IMR-90 (cell line): Measurements from ENCODE around the gene NPHP4. TPM values are rescaled to one million over a fixed set of nuclear protein-coding genes. Genes with fewer than 3 reads are reported as not detected.

Source experiments
- ATAC-seq: fragments of 200-7000 bp; cut with Tn5 transposase; 2 replicates; pipeline ENCODE4 v1.9.1; 2020; ENCODE audit warnings: low read depth, mild to moderate bottlenecking, moderate library complexity
- BruUV-seq: library from RNA; stranded (reverse); fragments of 400-500 nt; replicated peaks from 2 replicates; lab custom pipeline; 2021; lab: Mats Ljungman, UMichigan
- CTCF ChIA-PET: fragments of 300-600 bp; formaldehyde crosslinking; extraction: SDS; loops from one replicate; lab custom pipeline; 2021; ENCODE audit warnings: antibody characterized with exemption; lab: Yijun Ruan, JAX
- POLR2A ChIA-PET: fragments of 300-600 bp; sonication (Branson Sonifier 250); formaldehyde crosslinking; loops from one replicate; lab custom pipeline; 2022; ENCODE audit warnings: antibody characterized with exemption; ENCODE audit not compliant: unreplicated experiment; lab: Charles Lee
- DNase-seq: peaks from one replicate; pipeline ENCODE4 v3.0.0; 2013
- H2AFZ ChIP-seq: replicated peaks from 2 replicates; pipeline ENCODE3; 2013; ENCODE audit warnings: low read length, mild to moderate bottlenecking; ENCODE audit not compliant: poor library complexity
- H2AK5ac ChIP-seq: 2 replicates; pipeline ENCODE4 v1.6.1; 2013; ENCODE audit warnings: low read depth, low read length, inconsistent platforms
- H2AK9ac ChIP-seq: replicated peaks from 2 replicates; pipeline ENCODE3; 2013; ENCODE audit warnings: mild to moderate bottlenecking, low read depth, low read length, moderate library complexity; ENCODE audit not compliant: poor library complexity
- H2BK120ac ChIP-seq: 2 replicates; pipeline ENCODE4 v1.6.1; 2013; ENCODE audit warnings: low read depth, low read length, inconsistent platforms
- H2BK15ac ChIP-seq: 3 replicates; pipeline ENCODE4 v1.6.1; 2013; ENCODE audit warnings: low read depth, low read length, inconsistent platforms
- H2BK20ac ChIP-seq: 2 replicates; pipeline ENCODE4 v1.6.1; 2013; ENCODE audit warnings: low read depth, mild to moderate bottlenecking, inconsistent platforms, low read length, moderate library complexity
- H2BK5ac ChIP-seq: 2 replicates; pipeline ENCODE4 v1.6.1; 2013; ENCODE audit warnings: mild to moderate bottlenecking, low read depth, low read length, inconsistent platforms; ENCODE audit not compliant: poor library complexity, severe bottlenecking
- H3K14ac ChIP-seq: replicated peaks from 2 replicates; pipeline ENCODE4 v1.6.1; 2013; ENCODE audit warnings: low read depth, low read length, inconsistent platforms
- H3K18ac ChIP-seq: 2 replicates; pipeline ENCODE4 v1.6.1; 2013; ENCODE audit warnings: low read depth, low read length, control low read depth
- H3K23ac ChIP-seq: 2 replicates; pipeline ENCODE4 v1.6.1; 2013; ENCODE audit warnings: low read depth, low read length, inconsistent platforms
- H3K27ac ChIP-seq: 2 replicates; pipeline ENCODE4 v1.5.1; 2013; ENCODE audit warnings: mild to moderate bottlenecking, control low read depth, low read length; ENCODE audit not compliant: insufficient read depth
- H3K27me3 ChIP-seq: 2 replicates; pipeline ENCODE4 v1.6.1; 2013; ENCODE audit warnings: low read length; ENCODE audit not compliant: control insufficient read depth, insufficient read depth
- H3K36me3 ChIP-seq: 2 replicates; pipeline ENCODE4 v1.6.1; 2013; ENCODE audit warnings: low read length, mixed read lengths; ENCODE audit not compliant: control insufficient read depth, insufficient read depth
- H3K4ac ChIP-seq: 2 replicates; pipeline ENCODE4 v1.6.1; 2013; ENCODE audit warnings: low read depth, low read length, inconsistent platforms
- H3K4me1 ChIP-seq: 2 replicates; pipeline ENCODE4 v1.6.1; 2013; ENCODE audit warnings: low read length, mixed read lengths; ENCODE audit not compliant: control insufficient read depth, insufficient read depth
- H3K4me2 ChIP-seq: 2 replicates; pipeline ENCODE4 v1.6.1; 2013; ENCODE audit warnings: low read depth, mild to moderate bottlenecking, control low read depth, low read length, moderate library complexity
- H3K4me3 ChIP-seq: 2 replicates; pipeline ENCODE4 v1.5.1; 2013; ENCODE audit warnings: low read depth, mild to moderate bottlenecking, control low read depth, low read length, moderate library complexity; ENCODE audit not compliant: insufficient read depth
- H3K56ac ChIP-seq: 2 replicates; pipeline ENCODE4 v1.6.1; 2013; ENCODE audit warnings: low read length, inconsistent platforms; ENCODE audit not compliant: insufficient read depth; ENCODE audit errors: extremely low read depth
- H3K79me1 ChIP-seq, 2 experiments: 2 replicates each; pipeline ENCODE4 v1.6.1; 2013; ENCODE audit warnings: low read length in 2 of 2, inconsistent platforms in 1 of 2, low read depth in 1 of 2
- H3K9ac ChIP-seq: 2 replicates; pipeline ENCODE4 v1.6.1; 2013; ENCODE audit warnings: low read depth, low read length, control low read depth
- H3K9me1 ChIP-seq: 2 replicates; pipeline ENCODE4 v1.6.1; 2013; ENCODE audit warnings: low read length, inconsistent platforms; ENCODE audit not compliant: insufficient read depth
- H3K9me3 ChIP-seq: 2 replicates; pipeline ENCODE4 v1.6.1; 2013; ENCODE audit warnings: low read length; ENCODE audit not compliant: control insufficient read depth, insufficient read depth
- H4K20me1 ChIP-seq: 2 replicates; pipeline ENCODE4 v1.6.1; 2013; ENCODE audit warnings: low read length, inconsistent platforms; ENCODE audit not compliant: insufficient read depth
- H4K5ac ChIP-seq: 2 replicates; pipeline ENCODE4 v1.6.1; 2013; ENCODE audit warnings: mild to moderate bottlenecking, low read depth, low read length, control low read depth
- H4K8ac ChIP-seq, 2 experiments: 2 replicates each; pipeline ENCODE4 v1.6.1; 2013; ENCODE audit warnings: low read depth in 2 of 2, low read length in 2 of 2, control low read depth in 1 of 2, inconsistent platforms in 1 of 2
- H4K91ac ChIP-seq: 2 replicates; pipeline ENCODE4 v1.6.1; 2013; ENCODE audit warnings: low read depth, low read length, inconsistent platforms; ENCODE audit not compliant: insufficient read depth
- BHLHE40 ChIP-seq: fragments of 150-350 bp; IDR thresholded peaks from 2 replicates; pipeline ENCODE4 v1.6.1; 2016; ENCODE audit warnings: mild to moderate bottlenecking, low read depth, low read length
- CEBPB ChIP-seq: IDR thresholded peaks from 2 replicates; pipeline ENCODE4 v1.6.1; 2012; ENCODE audit warnings: low read depth, low read length, improper control_type of control experiment
- CHD1 ChIP-seq: IDR thresholded peaks from 2 replicates; pipeline ENCODE4 v1.6.1; 2012; ENCODE audit warnings: low read depth, low read length, improper control_type of control experiment
- FOS ChIP-seq: fragments of 150-350 bp; IDR thresholded peaks from 2 replicates; pipeline ENCODE4 v1.6.1; 2016; ENCODE audit warnings: low read depth, low read length
- MAFK ChIP-seq: IDR thresholded peaks from 2 replicates; pipeline ENCODE4 v1.6.1; 2012; ENCODE audit warnings: low read depth, low read length, improper control_type of control experiment
- MAZ ChIP-seq: IDR thresholded peaks from 2 replicates; pipeline ENCODE4 v1.6.1; 2012; ENCODE audit warnings: low read depth, mild to moderate bottlenecking, low read length, improper control_type of control experiment, moderate library complexity, borderline replicate concordance
- MXI1 ChIP-seq: IDR thresholded peaks from 2 replicates; pipeline ENCODE4 v1.6.1; 2012; ENCODE audit warnings: low read depth, mild to moderate bottlenecking, low read length, moderate library complexity, borderline replicate concordance
- POLR2A ChIP-seq: IDR thresholded peaks from 2 replicates; pipeline ENCODE4 v1.6.1; 2012; ENCODE audit warnings: mild to moderate bottlenecking, low read depth, low read length
- RAD21 ChIP-seq: IDR thresholded peaks from 2 replicates; pipeline ENCODE4 v1.6.1; 2012; ENCODE audit warnings: low read length, improper control_type of control experiment
- RCOR1 ChIP-seq: IDR thresholded peaks from 2 replicates; pipeline ENCODE4 v1.6.1; 2012; ENCODE audit warnings: mild to moderate bottlenecking, low read length, improper control_type of control experiment; ENCODE audit not compliant: insufficient replicate concordance
- RFX5 ChIP-seq: IDR thresholded peaks from 2 replicates; pipeline ENCODE4 v1.8.0; 2012; ENCODE audit warnings: low read depth, mild to moderate bottlenecking, low read length, moderate library complexity
- SMC3 ChIP-seq: fragments of 150-350 bp; IDR thresholded peaks from 2 replicates; pipeline ENCODE4 v1.6.1; 2016; ENCODE audit warnings: low read depth, mild to moderate bottlenecking, antibody characterized with exemption, low read length, moderate library complexity
- WGBS, 2 experiments: methylation state at CpG; one replicate each; pipeline versions ENCODE4 v1.1.5 to v1.1.7; 2013; ENCODE audit warnings: missing lambda C conversion rate in 2 of 2; ENCODE audit not compliant: insufficient read length in 1 of 2; ENCODE audit errors: extremely low coverage in 2 of 2; 5-methylcytosine and 5-hydroxymethylcytosine counted together
- dilution Hi-C: fragments of 300-500 bp; cut with HindIII; formaldehyde crosslinking; loops from one replicate; pipeline ENCODE4 v1.14.3; 2018; ENCODE audit warnings: low sequenced_read_pairs; ENCODE audit not compliant: unreplicated experiment
- in situ Hi-C: fragments of 300-500 bp; cut with MboI; formaldehyde crosslinking; loops from 3 replicates; pipeline ENCODE4 v1.14.3; 2019; ENCODE audit warnings: low sequenced_read_pairs, inconsistent platforms, mixed read lengths
- intact Hi-C: fragments of 100-400 bp; cut with micrococcal nuclease; formaldehyde crosslinking; loops from 2 replicates; pipeline ENCODE4 v1.10.0; 2022
- polyA plus RNA-seq, 3 experiments: library from polyadenylated mRNA; depleted of rRNA; stranded (reverse); fragments of >200 nt; gene quantifications; 2 replicates each; pipeline ENCODE4 v1.2.3, GENCODE V29; 2012; ENCODE audit warnings: low replicate concordance in 1 of 3
- total RNA-seq: library from RNA; depleted of rRNA; stranded (reverse); fragments of >200 nt; gene quantifications from 2 replicates; pipeline ENCODE4 v1.2.3, GENCODE V29; 2012
- TF ChIP-seq, protein P1 (sequence below): conservative IDR thresholded peaks from 2 replicates; pipeline ENCODE4 v1.5.1; 2012; ENCODE audit warnings: mild to moderate bottlenecking, low read depth, low read length, improper control_type of control experiment
- TF ChIP-seq, protein P2 (sequence below): fragments of 150-350 bp; IDR thresholded peaks from 2 replicates; pipeline ENCODE4 v1.6.1; 2017; ENCODE audit warnings: mild to moderate bottlenecking, antibody characterized with exemption, low read length, low read depth
- TF ChIP-seq, protein P3 (sequence below): fragments of 150-350 bp; IDR thresholded peaks from 2 replicates; pipeline ENCODE4 v1.6.1; 2016; ENCODE audit warnings: low read depth, mild to moderate bottlenecking, low read length, moderate library complexity, borderline replicate concordance

Gene NPHP4
- total and polyA plus RNA-seq, 2 of the 4 experiments (the other 2 are of a cell fraction), result 2.0 to 5.5 TPM

DNA sequence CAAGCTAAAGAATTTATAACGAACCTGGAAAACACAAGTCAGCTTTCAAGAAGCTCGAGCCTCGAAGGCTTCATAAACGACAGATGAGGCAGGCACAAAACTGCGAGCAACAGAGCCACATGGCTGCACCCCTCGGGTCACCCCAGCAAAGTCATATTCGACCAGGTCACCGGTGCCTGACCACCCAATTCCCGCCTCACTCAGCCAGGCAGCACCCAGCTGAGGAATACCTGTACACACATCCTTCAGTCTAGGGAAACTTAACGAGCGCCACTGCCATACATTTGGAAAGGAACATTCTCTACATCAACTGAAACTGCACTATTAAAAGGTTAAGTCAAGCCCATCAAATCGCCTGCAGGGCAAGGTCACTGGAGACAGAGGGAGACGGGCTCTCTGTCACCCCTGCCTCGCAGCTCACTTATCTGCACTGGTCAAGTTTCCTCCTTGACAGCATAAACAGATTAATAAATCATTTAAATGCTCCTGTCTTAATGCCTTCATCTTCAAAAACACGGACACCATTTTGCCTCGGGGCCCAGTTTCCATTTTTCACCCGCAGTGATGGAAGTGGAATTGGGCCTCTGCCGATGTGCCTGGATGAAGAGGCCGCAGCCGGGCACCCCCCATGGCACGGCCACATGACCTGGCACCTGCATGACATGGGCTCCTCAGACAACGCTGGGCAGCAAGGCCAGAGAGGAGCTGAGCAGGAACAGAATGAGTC lies 20.6 kb downstream of the NPHP4 start:
- 74% methylated on average over 12 of the region's 22 CpGs; no CpG with 5 or more reads in 1 of the 2 experiments for WGBS, 2 experiments
- H2AK9ac ChIP-seq, result no peak overlapping the region
- H2BK20ac ChIP-seq, result no peak overlapping the region
- H3K36me3 ChIP-seq, result peaks cover 4% of the 10 kb centered on the region
- intact Hi-C loops, result no loop called here
- H2AK5ac ChIP-seq, result no peak overlapping the region
- ChIA-PET POLR2A (interaction anchor here (0.5 kb wide), 1 partner anchor 81 kb away, joined by 3 read pairs; no protein-coding TSS in a partner anchor), CTCF (no interaction called here)
- H4K20me1 ChIP-seq, result no peaks in the 10 kb centered on the region
- H3K4ac ChIP-seq, result no peak overlapping the region
- H3K9me3 ChIP-seq, result no peaks in the 10 kb centered on the region
- no peak overlapping the region for H2BK15ac ChIP-seq
- no peak overlapping the region for H4K91ac ChIP-seq
- H3K4me2 ChIP-seq, result no peak overlapping the region
- H3K14ac ChIP-seq, result no peak overlapping the region
- no TSS peak for BruUV-seq
- no peak overlapping the region for H3K56ac ChIP-seq
- H4K8ac ChIP-seq, result no peak overlapping the region
- H3K9ac ChIP-seq, result no peak overlapping the region
- no peak overlapping the region for H3K27ac ChIP-seq
- peak overlapping the region; percentile 3 for H2AFZ ChIP-seq
- H3K4me1 ChIP-seq, result no peaks in the 10 kb centered on the region
- ATAC-seq (no peak), DNase-seq (no peak)
- H3K27me3 ChIP-seq, result no peaks in the 10 kb centered on the region
- in situ Hi-C loops, result loop anchor here (25.0 kb wide), 1 partner anchor 1309 kb away; the partner anchor contains the start of gene AJAP1
- no peak overlapping the region for H2BK120ac ChIP-seq
- no peaks in the 10 kb centered on the region; a peak in 1 of 4 replicates for H3K79me1 ChIP-seq
- H3K4me3 ChIP-seq, result no peak overlapping the region
- H3K23ac ChIP-seq, result no peak overlapping the region
- H4K5ac ChIP-seq, result no peak overlapping the region
- no peak overlapping the region for H3K18ac ChIP-seq
- H2BK5ac ChIP-seq, result no peak overlapping the region
- no peaks in the 10 kb centered on the region; the same call in 1 of the 2 replicates for H3K9me1 ChIP-seq
- dilution Hi-C loops, result no loop called here
- TF ChIP-seq FOS (no peak), MAZ (no peak), RAD21 (no peak), MAFK (no peak), POLR2A (no peak), RFX5 (no peak), CHD1 (no peak), CEBPB (no peak), SMC3 (no peak), BHLHE40 (no peak), RCOR1 (no peak), MXI1 (no peak)
- TF ChIP-seq, protein P1, sequence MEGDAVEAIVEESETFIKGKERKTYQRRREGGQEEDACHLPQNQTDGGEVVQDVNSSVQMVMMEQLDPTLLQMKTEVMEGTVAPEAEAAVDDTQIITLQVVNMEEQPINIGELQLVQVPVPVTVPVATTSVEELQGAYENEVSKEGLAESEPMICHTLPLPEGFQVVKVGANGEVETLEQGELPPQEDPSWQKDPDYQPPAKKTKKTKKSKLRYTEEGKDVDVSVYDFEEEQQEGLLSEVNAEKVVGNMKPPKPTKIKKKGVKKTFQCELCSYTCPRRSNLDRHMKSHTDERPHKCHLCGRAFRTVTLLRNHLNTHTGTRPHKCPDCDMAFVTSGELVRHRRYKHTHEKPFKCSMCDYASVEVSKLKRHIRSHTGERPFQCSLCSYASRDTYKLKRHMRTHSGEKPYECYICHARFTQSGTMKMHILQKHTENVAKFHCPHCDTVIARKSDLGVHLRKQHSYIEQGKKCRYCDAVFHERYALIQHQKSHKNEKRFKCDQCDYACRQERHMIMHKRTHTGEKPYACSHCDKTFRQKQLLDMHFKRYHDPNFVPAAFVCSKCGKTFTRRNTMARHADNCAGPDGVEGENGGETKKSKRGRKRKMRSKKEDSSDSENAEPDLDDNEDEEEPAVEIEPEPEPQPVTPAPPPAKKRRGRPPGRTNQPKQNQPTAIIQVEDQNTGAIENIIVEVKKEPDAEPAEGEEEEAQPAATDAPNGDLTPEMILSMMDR, result no peak
- TF ChIP-seq, protein P2, sequence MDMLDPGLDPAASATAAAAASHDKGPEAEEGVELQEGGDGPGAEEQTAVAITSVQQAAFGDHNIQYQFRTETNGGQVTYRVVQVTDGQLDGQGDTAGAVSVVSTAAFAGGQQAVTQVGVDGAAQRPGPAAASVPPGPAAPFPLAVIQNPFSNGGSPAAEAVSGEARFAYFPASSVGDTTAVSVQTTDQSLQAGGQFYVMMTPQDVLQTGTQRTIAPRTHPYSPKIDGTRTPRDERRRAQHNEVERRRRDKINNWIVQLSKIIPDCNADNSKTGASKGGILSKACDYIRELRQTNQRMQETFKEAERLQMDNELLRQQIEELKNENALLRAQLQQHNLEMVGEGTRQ, result no peak
- TF ChIP-seq, protein P3, sequence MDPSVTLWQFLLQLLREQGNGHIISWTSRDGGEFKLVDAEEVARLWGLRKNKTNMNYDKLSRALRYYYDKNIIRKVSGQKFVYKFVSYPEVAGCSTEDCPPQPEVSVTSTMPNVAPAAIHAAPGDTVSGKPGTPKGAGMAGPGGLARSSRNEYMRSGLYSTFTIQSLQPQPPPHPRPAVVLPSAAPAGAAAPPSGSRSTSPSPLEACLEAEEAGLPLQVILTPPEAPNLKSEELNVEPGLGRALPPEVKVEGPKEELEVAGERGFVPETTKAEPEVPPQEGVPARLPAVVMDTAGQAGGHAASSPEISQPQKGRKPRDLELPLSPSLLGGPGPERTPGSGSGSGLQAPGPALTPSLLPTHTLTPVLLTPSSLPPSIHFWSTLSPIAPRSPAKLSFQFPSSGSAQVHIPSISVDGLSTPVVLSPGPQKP, result no peak
